ENCODE measurements around the gene SLIT1. TPM values are rescaled to one million over a fixed set of nuclear protein-coding genes. Genes with fewer than 3 reads are reported as not detected.

Gene SLIT1
- total and polyA plus RNA-seq, 2 donors, result 0.19 to 0.58 TPM

DNA sequence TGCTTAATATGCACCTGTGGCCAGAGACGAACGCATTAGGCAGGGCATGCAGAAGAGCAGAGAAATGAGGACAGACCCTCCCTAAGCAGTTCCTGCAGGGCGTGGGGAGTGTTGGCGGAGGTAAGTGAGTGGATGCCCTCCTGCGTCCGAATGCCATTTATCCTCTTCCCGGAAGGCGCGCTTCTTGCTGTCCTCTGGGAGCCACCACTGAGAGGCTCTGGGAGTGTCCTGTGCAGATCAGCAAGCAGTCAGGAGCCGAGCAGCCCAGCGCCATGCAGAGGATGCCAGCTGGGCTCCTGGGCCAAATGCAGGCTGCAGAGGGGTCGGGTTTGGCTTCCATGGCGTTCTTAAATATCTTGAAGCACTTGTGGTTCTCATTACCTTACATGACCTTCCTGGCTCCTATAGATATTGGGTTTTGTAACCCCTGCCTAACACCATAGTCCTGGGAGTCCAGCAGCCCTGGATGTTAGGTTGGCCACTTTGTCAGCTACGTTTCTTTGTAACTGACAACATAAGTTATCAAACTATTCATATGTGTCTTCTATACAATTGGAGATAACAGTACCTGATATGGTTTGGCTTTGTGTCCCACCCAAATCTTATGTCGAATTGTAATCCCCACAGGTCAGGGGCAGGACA lies 30.0 kb upstream of the SLIT1 start:
- Histone ChIP-seq H3K4me3 (ENCODE audit: low read depth, low read length) (no peak overlapping the region), H3K36me3 (ENCODE audit: insufficient read depth) (no peaks in the 10 kb centered on the region), H3K4me1 (ENCODE audit: insufficient read depth) (no peaks in the 10 kb centered on the region), H3K27ac (ENCODE audit: low read depth) (no peak overlapping the region)
- 90% methylated on average over 15 of the region's 15 CpGs for WGBS
- DNase-seq (ENCODE audit: extremely low spot score), result no peak

DNA sequence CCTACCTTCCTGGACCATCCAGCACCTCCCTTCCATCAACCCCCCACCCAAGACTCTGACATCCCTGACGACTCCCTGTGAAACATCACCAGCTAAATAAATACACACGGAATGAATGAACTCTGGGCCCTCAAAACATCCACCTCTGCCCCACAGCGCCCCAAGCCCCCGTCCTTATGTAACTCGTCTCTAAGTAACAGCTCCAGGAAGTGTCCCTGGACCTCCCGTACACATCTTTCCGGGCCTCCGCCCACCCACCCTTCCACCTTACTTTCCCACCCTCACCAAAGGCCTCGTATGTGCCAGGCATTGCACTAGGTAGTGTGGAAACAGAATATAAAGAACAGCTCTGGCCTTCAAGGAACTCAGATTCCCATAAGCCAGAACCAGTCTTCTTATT lies 27.7 kb upstream of the SLIT1 start:
- no peaks in the 10 kb centered on the region for H3K4me1 ChIP-seq (ENCODE audit: insufficient read depth)
- no peak for DNase-seq (ENCODE audit: extremely low spot score)
- no peak overlapping the region for H3K4me3 ChIP-seq (ENCODE audit: low read depth, low read length)
- no peak overlapping the region for H3K27ac ChIP-seq (ENCODE audit: low read depth)
- no peaks in the 10 kb centered on the region for H3K36me3 ChIP-seq (ENCODE audit: insufficient read depth)
- WGBS, result 69% methylated on average over 9 of the region's 9 CpGs

DNA sequence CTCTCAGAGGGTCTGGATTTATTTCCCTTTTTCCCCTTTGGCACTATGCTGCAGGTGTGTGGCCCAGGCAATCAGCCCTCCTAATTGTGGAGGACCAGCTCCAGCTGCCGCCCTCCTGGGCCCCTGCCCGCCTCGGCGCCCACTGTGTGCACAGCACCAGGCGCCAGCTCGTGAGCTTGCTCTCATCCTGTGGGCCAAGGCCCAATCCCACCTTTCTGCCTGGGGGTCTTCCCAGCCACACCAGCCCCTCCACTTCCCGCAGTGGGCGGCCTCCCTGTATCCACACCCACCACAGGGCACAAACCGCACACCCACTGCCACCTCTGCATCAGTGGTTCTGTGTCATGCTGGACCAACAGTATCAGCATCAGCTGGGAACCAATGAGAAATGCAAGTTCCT lies 25.5 kb upstream of the SLIT1 start:
- Histone ChIP-seq H3K36me3 (ENCODE audit: insufficient read depth) (no peaks in the 10 kb centered on the region), H3K27ac (ENCODE audit: low read depth) (no peak overlapping the region), H3K4me1 (ENCODE audit: insufficient read depth) (no peaks in the 10 kb centered on the region), H3K4me3 (ENCODE audit: low read depth, low read length) (no peak overlapping the region)
- no peak for DNase-seq (ENCODE audit: extremely low spot score)
- 92% methylated on average over 9 of the region's 9 CpGs for WGBS

GRCh38 chr10:97210543-97210960 lies 24.8 kb upstream of the SLIT1 start:
- Histone ChIP-seq H3K36me3 (ENCODE audit: insufficient read depth) (no peaks in the 10 kb centered on the region), H3K4me3 (ENCODE audit: low read depth, low read length) (no peak overlapping the region), H3K4me1 (ENCODE audit: insufficient read depth) (no peaks in the 10 kb centered on the region), H3K27ac (ENCODE audit: low read depth) (no peak overlapping the region)
- WGBS, result 16% methylated on average over 8 of the region's 8 CpGs
- peak; percentile 42 for DNase-seq (ENCODE audit: extremely low spot score)

DNA sequence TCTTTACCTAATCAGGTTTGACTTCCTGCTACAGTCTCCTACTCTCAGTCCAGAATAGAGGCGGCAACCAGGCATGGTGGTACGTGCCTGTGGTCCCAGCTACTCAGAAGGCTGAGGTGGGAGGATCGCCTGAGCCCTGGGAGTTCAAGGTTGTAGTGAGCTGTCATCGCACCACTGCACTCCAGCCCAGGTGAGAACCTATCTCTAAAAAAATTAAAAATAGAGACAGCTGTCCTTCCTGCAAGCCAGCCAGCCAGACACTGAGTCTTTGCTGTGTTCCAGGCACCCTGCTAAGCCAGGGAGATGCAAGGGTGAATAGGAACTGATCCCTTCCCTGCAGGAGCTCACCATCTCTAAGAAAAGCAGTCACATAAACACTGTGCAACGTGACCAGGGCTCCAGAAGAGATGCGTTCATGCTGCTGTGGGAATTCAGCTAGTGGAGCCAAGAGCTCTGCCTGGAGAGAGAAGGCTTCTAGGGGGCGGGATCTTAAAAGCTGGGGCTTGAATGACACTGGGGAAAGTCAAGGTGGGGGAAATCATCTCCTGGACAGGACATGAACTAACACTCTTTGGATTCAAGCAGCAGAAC lies 22.1 kb upstream of the SLIT1 start:
- 45% methylated on average over 7 of the region's 7 CpGs for WGBS
- H3K4me3 ChIP-seq (ENCODE audit: low read depth, low read length), result no peak overlapping the region
- no peaks in the 10 kb centered on the region for H3K36me3 ChIP-seq (ENCODE audit: insufficient read depth)
- H3K27ac ChIP-seq (ENCODE audit: low read depth), result no peak overlapping the region
- no peak for DNase-seq (ENCODE audit: extremely low spot score)
- H3K4me1 ChIP-seq (ENCODE audit: insufficient read depth), result no peaks in the 10 kb centered on the region

DNA sequence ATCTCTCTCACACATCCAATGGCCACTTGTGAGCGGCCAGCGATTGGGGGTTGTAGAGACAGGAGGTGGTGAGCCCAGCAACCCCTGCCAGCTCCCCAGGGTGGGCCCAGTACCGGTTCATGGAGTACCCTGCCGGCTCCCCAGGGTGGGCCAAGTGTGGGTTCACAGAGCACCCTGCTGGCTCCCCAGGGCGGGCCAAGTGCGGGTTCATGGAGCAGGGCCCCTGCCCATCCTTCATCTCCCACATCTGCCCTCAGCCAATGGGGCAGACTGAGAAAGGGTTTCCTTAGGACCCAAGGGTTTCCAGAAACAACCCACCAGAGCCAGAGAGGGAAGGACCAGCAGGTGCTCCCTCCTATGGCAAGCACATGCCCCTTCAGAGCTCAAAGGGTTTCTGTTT lies 21.4 kb upstream of the SLIT1 start:
- DNase-seq (ENCODE audit: extremely low spot score), result no peak
- 92% methylated on average over 6 of the region's 6 CpGs for WGBS
- Histone ChIP-seq H3K4me1 (ENCODE audit: insufficient read depth) (no peaks in the 10 kb centered on the region), H3K36me3 (ENCODE audit: insufficient read depth) (no peaks in the 10 kb centered on the region), H3K27ac (ENCODE audit: low read depth) (no peak overlapping the region), H3K4me3 (ENCODE audit: low read depth, low read length) (no peak overlapping the region)

GRCh38 chr10:97204826-97205679 lies 19.3 kb upstream of the SLIT1 start:
- DNase-seq (ENCODE audit: extremely low spot score), result no peak
- Histone ChIP-seq H3K36me3 (ENCODE audit: insufficient read depth) (no peaks in the 10 kb centered on the region), H3K4me1 (ENCODE audit: insufficient read depth) (no peaks in the 10 kb centered on the region), H3K4me3 (ENCODE audit: low read depth, low read length) (no peak overlapping the region), H3K27ac (ENCODE audit: low read depth) (no peak overlapping the region)
- WGBS, result 92% methylated on average over 14 of the region's 14 CpGs

- no peak for DNase-seq (ENCODE audit: extremely low spot score)
- H3K27ac ChIP-seq (ENCODE audit: low read depth), result no peak overlapping the region
- H3K4me3 ChIP-seq (ENCODE audit: low read depth, low read length), result no peak overlapping the region
- WGBS, result 78% methylated on average over 7 of the region's 7 CpGs
- H3K36me3 ChIP-seq (ENCODE audit: insufficient read depth), result no peaks in the 10 kb centered on the region
- no peaks in the 10 kb centered on the region for H3K4me1 ChIP-seq (ENCODE audit: insufficient read depth)
These were observed 17.5 kb upstream of the SLIT1 start for GRCh38 chr10:97203220-97203619.

GRCh38 chr10:97200616-97201015 lies 14.9 kb upstream of the SLIT1 start:
- no peaks in the 10 kb centered on the region for H3K4me1 ChIP-seq (ENCODE audit: insufficient read depth)
- no peak overlapping the region for H3K4me3 ChIP-seq (ENCODE audit: low read depth, low read length)
- DNase-seq (ENCODE audit: extremely low spot score), result no peak
- no peaks in the 10 kb centered on the region for H3K36me3 ChIP-seq (ENCODE audit: insufficient read depth)
- H3K27ac ChIP-seq (ENCODE audit: low read depth), result no peak overlapping the region
- 74% methylated on average over 6 of the region's 6 CpGs for WGBS

DNA sequence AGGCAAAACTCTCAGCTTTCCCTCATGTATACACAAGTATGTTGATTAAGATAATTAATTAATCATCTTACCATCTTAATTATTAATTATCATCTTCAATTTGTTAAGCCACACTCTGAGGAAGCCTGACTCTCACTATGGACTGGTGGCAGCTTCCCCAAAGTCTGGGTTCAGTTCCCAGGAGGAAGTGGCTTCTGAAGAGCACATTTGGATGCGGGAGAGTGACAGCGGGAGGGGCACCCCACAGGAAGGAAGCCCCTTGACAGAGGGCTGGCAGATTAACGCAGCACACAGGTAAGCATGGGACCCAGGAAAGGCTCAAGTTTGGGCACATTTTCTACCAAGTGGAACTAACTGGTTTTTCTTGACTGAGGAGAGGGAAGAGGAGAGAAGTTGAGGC lies 13.4 kb upstream of the SLIT1 start:
- Histone ChIP-seq H3K36me3 (ENCODE audit: insufficient read depth) (no peaks in the 10 kb centered on the region), H3K27ac (ENCODE audit: low read depth) (no peak overlapping the region), H3K4me3 (ENCODE audit: low read depth, low read length) (no peak overlapping the region), H3K4me1 (ENCODE audit: insufficient read depth) (no peaks in the 10 kb centered on the region)
- no peak for DNase-seq (ENCODE audit: extremely low spot score)
- WGBS, result 55% methylated on average over 3 of the region's 3 CpGs

DNA sequence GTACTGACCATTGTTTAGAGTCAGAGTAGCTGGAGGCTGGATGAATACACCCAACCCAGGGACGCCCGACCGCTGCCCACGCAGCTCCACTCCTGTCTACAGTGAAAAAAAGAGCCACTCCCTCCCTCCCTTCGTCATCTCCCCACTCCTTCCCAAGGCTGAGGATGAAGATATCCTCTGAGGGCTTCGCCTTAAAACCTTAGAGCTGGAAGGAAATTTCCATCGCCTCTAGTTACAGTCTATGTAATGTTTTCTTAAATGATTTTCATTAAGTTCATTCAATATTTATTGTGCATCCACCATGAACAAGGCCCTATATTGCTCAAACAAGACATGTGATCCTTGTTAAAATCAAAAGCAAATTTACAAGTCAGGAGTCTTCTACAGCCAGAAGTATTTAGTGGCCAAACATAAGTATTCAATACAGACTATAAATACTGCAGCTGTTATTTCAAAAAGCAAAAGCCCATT lies 11.3 kb upstream of the SLIT1 start:
- Histone ChIP-seq H3K4me3 (ENCODE audit: low read depth, low read length) (no peak overlapping the region), H3K4me1 (ENCODE audit: insufficient read depth) (no peaks in the 10 kb centered on the region), H3K36me3 (ENCODE audit: insufficient read depth) (no peaks in the 10 kb centered on the region), H3K27ac (ENCODE audit: low read depth) (no peak overlapping the region)
- DNase-seq (ENCODE audit: extremely low spot score), result no peak
- WGBS, result 57% methylated on average over 7 of the region's 7 CpGs

- DNase-seq (ENCODE audit: extremely low spot score), result no peak
- H3K4me1 ChIP-seq (ENCODE audit: insufficient read depth), result no peaks in the 10 kb centered on the region
- H3K4me3 ChIP-seq (ENCODE audit: low read depth, low read length), result peak overlapping the region; percentile 23
- H3K27ac ChIP-seq (ENCODE audit: low read depth), result no peak overlapping the region
- no peaks in the 10 kb centered on the region for H3K36me3 ChIP-seq (ENCODE audit: insufficient read depth)
- WGBS, result 4% methylated on average over 56 of the region's 56 CpGs
These were observed 10.7 kb upstream of the SLIT1 start for GRCh38 chr10:97196223-97197029.

DNA sequence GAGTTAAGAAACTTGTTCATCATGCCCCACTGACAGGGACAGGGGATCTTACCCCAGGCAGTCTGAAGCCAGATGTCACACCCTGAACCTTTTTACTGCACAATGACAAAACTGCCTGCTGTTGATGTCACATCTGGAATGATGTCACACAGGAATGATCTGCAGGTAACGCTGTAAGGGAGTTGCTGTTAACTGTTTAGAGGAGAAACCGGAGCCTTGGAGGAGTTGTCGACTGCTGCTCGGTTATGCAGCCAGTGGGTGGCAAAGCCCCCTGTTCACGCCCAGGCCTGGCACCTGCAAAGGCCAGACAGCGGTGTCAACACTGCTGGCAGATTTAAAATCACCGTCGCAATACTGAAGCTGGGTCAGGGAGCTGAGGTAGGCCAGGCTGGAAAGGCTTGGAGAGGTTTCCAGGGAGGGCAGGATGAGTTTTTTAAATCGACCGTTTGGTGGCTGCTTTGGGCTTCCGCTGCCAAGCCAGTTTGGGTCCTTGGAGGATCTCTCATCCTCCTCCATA lies 10.0 kb upstream of the SLIT1 start:
- Histone ChIP-seq H3K4me1 (ENCODE audit: insufficient read depth) (no peaks in the 10 kb centered on the region), H3K27ac (ENCODE audit: low read depth) (no peak overlapping the region), H3K36me3 (ENCODE audit: insufficient read depth) (no peaks in the 10 kb centered on the region), H3K4me3 (ENCODE audit: low read depth, low read length) (peak overlapping the region; percentile 23)
- 21% methylated on average over 11 of the region's 11 CpGs for WGBS
- DNase-seq (ENCODE audit: extremely low spot score), result no peak

Data from urinary bladder (tissue), 4 donors.